Vagina (tissue), 2 donors: ENCODE measurements around the gene GPM6B. TPM values are rescaled to one million over a fixed set of nuclear protein-coding genes. Genes with fewer than 3 reads are reported as not detected.
"Not testable (repeated sequence)": the region's sequence is repeated elsewhere in the genome, so short reads cannot be mapped to it uniquely, and the experiment has no call there.

ENCODE experiments used
- DNase-seq, 2 donors: peaks; one replicate each; pipeline ENCODE4 v3.0.0-alpha.2; 2017; ENCODE audit errors: extremely low spot score in 2 of 2
- H3K27ac ChIP-seq: fragments of 200-600 bp; sonication (generic); one replicate; pipeline ENCODE4 v1.5.1; 2019
- H3K27me3 ChIP-seq: fragments of 200-600 bp; sonication (generic); one replicate; pipeline ENCODE4 v1.5.1; 2019
- H3K36me3 ChIP-seq, 2 donors: fragments of 200-600 bp; sonication (generic); one replicate each; pipeline ENCODE4 v1.5.1; 2017 to 2019
- H3K4me1 ChIP-seq: fragments of 200-600 bp; sonication (generic); one replicate; pipeline ENCODE4 v1.5.1; 2019
- H3K4me3 ChIP-seq, 2 donors: fragments of 200-600 bp; sonication (generic); 1 replicate in 1 of 2; 2 replicates in 1 of 2; pipeline ENCODE4 v1.5.1; 2016 to 2019
- H3K9me3 ChIP-seq: fragments of 200-600 bp; sonication (generic); one replicate; pipeline ENCODE4 v1.5.1; 2019
- CTCF ChIP-seq, 3 experiments: fragments of 450-650 bp in 2 of 3; fragments of 200-600 bp in 1 of 3; sonication (generic) in 1 of 3; IDR thresholded peaks; one replicate each; pipeline ENCODE4 v1.5.1; 2017 to 2019; ENCODE audit warnings: antibody characterized with exemption in 3 of 3, mild to moderate bottlenecking in 2 of 3, moderate library complexity in 2 of 3
- POLR2A ChIP-seq, 2 donors: fragments of 450-650 bp; IDR thresholded peaks; one replicate each; pipeline ENCODE4 v1.6.1; 2017; ENCODE audit warnings: antibody characterized with exemption in 2 of 2, mild to moderate bottlenecking in 2 of 2, moderate library complexity in 2 of 2
- POLR2AphosphoS5 ChIP-seq, 2 donors: sonication (generic); formaldehyde crosslinking; IDR thresholded peaks; one replicate each; pipeline ENCODE4 v1.9.0; 2017; ENCODE audit warnings: antibody characterized with exemption in 2 of 2, mild to moderate bottlenecking in 2 of 2, low read depth in 1 of 2; ENCODE audit not compliant: insufficient read depth in 1 of 2
- intact Hi-C: fragments of 100-400 bp; cut with DNase I; formaldehyde crosslinking; loops from one replicate; pipeline ENCODE4 v1.15.1; 2023
- total RNA-seq: library from RNA; depleted of rRNA; stranded (reverse); fragments of >200 nt; gene quantifications from one replicate; pipeline ENCODE4 v1.2.3, GENCODE V29; 2016

GPM6B gene
- total RNA-seq, 1 donor from 2014 or later, result 15.7 TPM

- no peak for DNase-seq
- peaks cover 0 to 16% of the 10 kb centered on the region in 2 donors for H3K36me3 ChIP-seq
- no peaks in the 10 kb centered on the region for H3K4me1 ChIP-seq
- no peaks in the 10 kb centered on the region for H3K9me3 ChIP-seq
- no peak overlapping the region for H3K4me3 ChIP-seq
- TF ChIP-seq POLR2AphosphoS5 (IDR thresholded peaks at IDR 0.05; ENCODE audit: insufficient read depth in 1 of 2, low read depth in 1 of 2) (no peak), CTCF (IDR thresholded peaks at IDR 0.05) (no peak), POLR2A (IDR thresholded peaks at IDR 0.05) (no peak)
- no peak overlapping the region for H3K27ac ChIP-seq
- H3K27me3 ChIP-seq, result no peaks in the 10 kb centered on the region
- intact Hi-C loops, result no loop called here
These were observed 75.2 kb downstream of the GPM6B start for GRCh38 chrX:13741695-13742094.

- peak in 1 of 2 donors; percentile 96 for DNase-seq
- intact Hi-C loops, result no loop called here
- H3K4me3 ChIP-seq, result peak within 1 kb of the TSS; percentile 72 to 80
- peak; percentile 89 to 99 for TF ChIP-seq POLR2AphosphoS5 (IDR thresholded peaks at IDR 0.05; ENCODE audit: insufficient read depth in 1 of 2, low read depth in 1 of 2)
- no peak for TF ChIP-seq CTCF (IDR thresholded peaks at IDR 0.05)
- peak; percentile 82 to 95 for TF ChIP-seq POLR2A (IDR thresholded peaks at IDR 0.05)
- H3K27ac ChIP-seq, result peak within 1 kb of the TSS; percentile 91
- no peaks in the 10 kb centered on the region for H3K27me3 ChIP-seq
- no peaks in the 10 kb centered on the region for H3K4me1 ChIP-seq
- H3K36me3 ChIP-seq, result no peaks in the 10 kb centered on the region
- H3K9me3 ChIP-seq, result no peaks in the 10 kb centered on the region
These were observed 82.4 kb downstream of the GPM6B start, which contains the start of the genes OFD1 and TRAPPC2 for GRCh38 chrX:13734278-13735172. TSS of gene OFD1 (plus strand) at chrX:13734748. CDS start at chrX:13735072, 324 bp downstream. TSS of gene TRAPPC2 (minus strand) at chrX:13734620. CDS start at chrX:13719963, 14,657 bp downstream.

- Histone ChIP-seq H3K27ac (peak overlapping the region; percentile 91), H3K36me3 (no peaks in the 10 kb centered on the region), H3K9me3 (no peaks in the 10 kb centered on the region), H3K4me3 (peak overlapping the region; percentile 72 to 80), H3K27me3 (no peaks in the 10 kb centered on the region), H3K4me1 (no peaks in the 10 kb centered on the region)
- TF ChIP-seq POLR2A (IDR thresholded peaks at IDR 0.05) (no peak), POLR2AphosphoS5 (IDR thresholded peaks at IDR 0.05; ENCODE audit: insufficient read depth in 1 of 2, low read depth in 1 of 2) (no peak), CTCF (IDR thresholded peaks at IDR 0.05) (no peak)
- no peak for DNase-seq
- intact Hi-C loops, result no loop called here
These were observed 83.4 kb downstream of the GPM6B start for GRCh38 chrX:13733506-13733905.

GRCh38 chrX:13732246-13733067 lies 84.4 kb downstream of the GPM6B start:
- no peak overlapping the region for H3K4me3 ChIP-seq
- H3K36me3 ChIP-seq, result no peaks in the 10 kb centered on the region
- no peak overlapping the region for H3K27ac ChIP-seq
- H3K27me3 ChIP-seq, result no peaks in the 10 kb centered on the region
- no peak for DNase-seq
- TF ChIP-seq POLR2AphosphoS5 (IDR thresholded peaks at IDR 0.05; ENCODE audit: insufficient read depth in 1 of 2, low read depth in 1 of 2) (no peak), CTCF (IDR thresholded peaks at IDR 0.05) (no peak)
- intact Hi-C loops, result no loop called here
- H3K4me1 ChIP-seq, result no peaks in the 10 kb centered on the region
- H3K9me3 ChIP-seq, result no peaks in the 10 kb centered on the region

- H3K4me1 ChIP-seq, H3K27me3 ChIP-seq, DNase-seq, H3K36me3 ChIP-seq, intact Hi-C loops, H3K4me3 ChIP-seq, H3K9me3 ChIP-seq, H3K27ac ChIP-seq: not testable (repeated sequence)
These were observed 86.4 kb downstream of the GPM6B start for GRCh38 chrX:13730523-13730922.

- H3K27ac ChIP-seq, DNase-seq, H3K4me3 ChIP-seq, H3K27me3 ChIP-seq, intact Hi-C loops, H3K36me3 ChIP-seq, H3K9me3 ChIP-seq, H3K4me1 ChIP-seq: not testable (repeated sequence)
These were observed 90.3 kb downstream of the GPM6B start for GRCh38 chrX:13726583-13726982.

GRCh38 chrX:13724878-13725277 lies 92.0 kb downstream of the GPM6B start:
- DNase-seq, H3K36me3 ChIP-seq, H3K27me3 ChIP-seq, H3K4me3 ChIP-seq, H3K9me3 ChIP-seq, H3K4me1 ChIP-seq, H3K27ac ChIP-seq, intact Hi-C loops: not testable (repeated sequence)
